Activated B cell treated with CpG ODN at 0.5 μM for 24 hours (primary cell): ENCODE measurements around the gene TMPRSS5. TPM values are rescaled to one million over a fixed set of nuclear protein-coding genes. Genes with fewer than 3 reads are reported as not detected.

Source experiments
- ATAC-seq: fragments of 200-7000 bp; cut with Tn5 transposase; one replicate; pipeline ENCODE4 v1.10.0; 2021; ENCODE audit warnings: low read depth, mild to moderate bottlenecking, moderate library complexity
- CTCF ChIA-PET: fragments of 350-600 bp; sonication (Branson Sonifier 250); formaldehyde crosslinking; loops from one replicate; lab custom pipeline; 2021; ENCODE audit warnings: antibody characterized with exemption; lab: Charles Lee
- POLR2A ChIA-PET: fragments of 350-600 bp; sonication (Branson Sonifier 250); formaldehyde crosslinking; loops from one replicate; lab custom pipeline; 2021; ENCODE audit warnings: antibody characterized with exemption; lab: Charles Lee
- DNase-seq: peaks from one replicate; pipeline ENCODE4 v3.0.0; 2022
- H3K27ac Mint-ChIP-seq: one replicate; pipeline ENCODE4 v1.8.0; 2020; ENCODE audit warnings: mixed read lengths
- H3K27me3 Mint-ChIP-seq: one replicate; pipeline ENCODE4 v1.8.0; 2021; ENCODE audit warnings: mixed read lengths
- H3K36me3 Mint-ChIP-seq: one replicate; pipeline ENCODE4 v1.8.0; 2021; ENCODE audit warnings: low read depth, mixed read lengths
- H3K4me1 Mint-ChIP-seq: one replicate; pipeline ENCODE4 v1.8.0; 2021; ENCODE audit warnings: mixed read lengths
- H3K4me3 Mint-ChIP-seq: one replicate; pipeline ENCODE4 v1.8.0; 2020; ENCODE audit warnings: mild to moderate bottlenecking, mixed read lengths
- H3K9me3 Mint-ChIP-seq: one replicate; pipeline ENCODE4 v1.8.0; 2020; ENCODE audit warnings: mixed read lengths
- intact Hi-C: fragments of 100-400 bp; cut with micrococcal nuclease; formaldehyde crosslinking; loops from one replicate; pipeline ENCODE4 v1.15.1; 2024
- total RNA-seq: library from RNA; stranded (reverse); gene quantifications from 2 replicates; pipeline ENCODE4 v1.2.3, GENCODE V29; 2022
- TF ChIP-seq, protein P1 (sequence below): fragments of 200-600 bp; IDR thresholded peaks from one replicate; pipeline ENCODE4 v1.8.0; 2022; ENCODE audit warnings: antibody characterized with exemption, mild to moderate bottlenecking

The TMPRSS5 gene
- total RNA-seq, 1 donor from 2014 or later = 3.1 TPM

DNA sequence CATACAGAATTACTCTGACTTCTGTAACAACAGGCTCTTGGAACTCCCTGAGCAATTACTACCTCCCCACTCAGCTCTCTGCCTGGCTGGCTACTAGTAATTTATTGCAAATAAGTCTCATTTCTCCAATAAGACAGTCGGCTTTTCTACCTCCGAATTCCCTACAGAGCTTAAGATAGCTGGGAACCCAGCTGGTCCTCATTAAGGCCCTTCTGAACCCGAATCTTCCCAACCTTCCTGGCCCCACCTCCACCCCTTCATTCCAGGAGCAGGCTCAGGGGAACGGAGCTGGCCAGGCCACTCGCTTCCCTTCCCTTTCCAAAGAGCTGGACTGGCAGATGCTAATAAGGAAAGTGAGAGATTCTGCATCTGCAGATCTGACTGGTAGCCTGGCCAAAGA is 21.6 kb downstream of the TMPRSS5 start:
- TF ChIP-seq, protein P1, sequence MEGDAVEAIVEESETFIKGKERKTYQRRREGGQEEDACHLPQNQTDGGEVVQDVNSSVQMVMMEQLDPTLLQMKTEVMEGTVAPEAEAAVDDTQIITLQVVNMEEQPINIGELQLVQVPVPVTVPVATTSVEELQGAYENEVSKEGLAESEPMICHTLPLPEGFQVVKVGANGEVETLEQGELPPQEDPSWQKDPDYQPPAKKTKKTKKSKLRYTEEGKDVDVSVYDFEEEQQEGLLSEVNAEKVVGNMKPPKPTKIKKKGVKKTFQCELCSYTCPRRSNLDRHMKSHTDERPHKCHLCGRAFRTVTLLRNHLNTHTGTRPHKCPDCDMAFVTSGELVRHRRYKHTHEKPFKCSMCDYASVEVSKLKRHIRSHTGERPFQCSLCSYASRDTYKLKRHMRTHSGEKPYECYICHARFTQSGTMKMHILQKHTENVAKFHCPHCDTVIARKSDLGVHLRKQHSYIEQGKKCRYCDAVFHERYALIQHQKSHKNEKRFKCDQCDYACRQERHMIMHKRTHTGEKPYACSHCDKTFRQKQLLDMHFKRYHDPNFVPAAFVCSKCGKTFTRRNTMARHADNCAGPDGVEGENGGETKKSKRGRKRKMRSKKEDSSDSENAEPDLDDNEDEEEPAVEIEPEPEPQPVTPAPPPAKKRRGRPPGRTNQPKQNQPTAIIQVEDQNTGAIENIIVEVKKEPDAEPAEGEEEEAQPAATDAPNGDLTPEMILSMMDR = no peak
- Mint-ChIP-seq H3K4me3 (no peak overlapping the region), H3K27me3 (peaks cover 1% of the 10 kb centered on the region), H3K4me1 (peaks cover 4% of the 10 kb centered on the region), H3K36me3 (no peaks in the 10 kb centered on the region), H3K27ac (no peak overlapping the region), H3K9me3 (no peaks in the 10 kb centered on the region)
- POLR2A ChIA-PET = no interaction called here
- intact Hi-C loops = no loop called here
- CTCF ChIA-PET = no interaction called here
- no peak for ATAC-seq
- no peak for DNase-seq

GRCh38 chr11:113683481-113684046 is 22.5 kb downstream of the TMPRSS5 start:
- no peak for ATAC-seq
- peaks cover 4% of the 10 kb centered on the region for H3K27me3 Mint-ChIP-seq
- no peak overlapping the region for H3K4me3 Mint-ChIP-seq
- TF ChIP-seq, protein P1 = no peak
- no peaks in the 10 kb centered on the region for H3K9me3 Mint-ChIP-seq
- no peak for DNase-seq
- ChIA-PET POLR2A (no interaction called here), CTCF (no interaction called here)
- intact Hi-C loops = no loop called here
- H3K27ac Mint-ChIP-seq = no peak overlapping the region
- peaks cover 4% of the 10 kb centered on the region for H3K4me1 Mint-ChIP-seq
- H3K36me3 Mint-ChIP-seq = no peaks in the 10 kb centered on the region

DNA sequence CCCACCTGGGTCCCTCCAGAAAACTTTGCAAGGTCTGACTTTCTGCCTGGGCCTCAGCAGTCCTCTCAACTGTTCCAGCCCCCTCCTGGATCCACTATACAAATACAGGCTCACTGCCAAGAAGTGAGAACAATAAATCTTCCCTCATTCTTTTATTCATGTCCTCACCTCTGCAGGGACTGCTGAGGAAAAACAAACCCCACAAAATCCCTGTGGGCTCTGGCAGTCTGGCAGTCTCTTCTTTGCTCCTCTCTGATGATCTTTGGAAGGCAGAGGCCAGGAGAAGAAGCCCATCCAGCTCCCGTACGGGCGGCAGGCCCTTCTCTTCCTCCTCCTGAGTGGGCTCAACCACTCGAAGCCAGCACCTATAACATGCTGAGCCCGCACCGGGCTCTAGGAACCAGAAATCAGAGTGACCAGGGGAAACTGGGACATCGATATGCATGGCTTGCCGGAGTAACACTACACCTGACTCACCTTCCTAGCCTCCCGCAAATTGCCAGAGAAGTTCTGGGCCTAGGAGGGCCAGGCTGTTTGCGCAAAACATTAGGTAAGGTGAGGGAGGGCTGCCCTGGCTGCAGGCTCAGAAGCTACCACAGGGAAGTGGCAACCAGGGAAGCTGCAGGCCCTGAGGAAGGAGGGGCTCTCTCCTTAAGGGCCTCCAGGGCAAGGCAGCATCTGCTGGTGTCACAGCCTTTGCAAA is 24.2 kb downstream of the TMPRSS5 start:
- ChIA-PET POLR2A (no interaction called here), CTCF (no interaction called here)
- Mint-ChIP-seq H3K27ac (no peak overlapping the region), H3K36me3 (no peaks in the 10 kb centered on the region), H3K27me3 (peaks cover 4% of the 10 kb centered on the region), H3K4me3 (no peak overlapping the region), H3K4me1 (peaks cover 4% of the 10 kb centered on the region), H3K9me3 (no peaks in the 10 kb centered on the region)
- intact Hi-C loops = no loop called here
- ATAC-seq (no peak), DNase-seq (no peak)
- TF ChIP-seq, protein P1 = no peak

DNA sequence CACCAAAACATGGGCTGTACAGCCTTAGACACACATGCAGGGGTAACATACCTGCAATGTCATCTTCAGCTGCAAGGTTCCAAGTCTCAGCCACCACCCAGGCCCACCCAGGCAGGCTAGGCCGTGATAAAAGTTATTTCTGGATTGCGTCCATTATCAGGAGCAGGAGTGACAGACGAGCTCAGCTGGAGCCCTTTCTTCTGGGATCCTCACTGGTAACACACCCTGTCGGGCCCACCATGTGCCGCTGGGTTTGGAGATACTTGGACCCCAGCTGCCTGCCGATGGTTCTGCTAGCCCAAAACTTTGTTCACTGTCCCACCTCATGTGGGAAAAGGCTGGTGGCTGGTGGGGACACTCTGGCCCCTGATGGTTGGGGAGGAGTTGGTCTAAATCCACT is 24.8 kb downstream of the TMPRSS5 start:
- Mint-ChIP-seq H3K27ac (no peak overlapping the region), H3K27me3 (peaks cover 4% of the 10 kb centered on the region), H3K9me3 (no peaks in the 10 kb centered on the region), H3K4me3 (no peak overlapping the region), H3K4me1 (peaks cover 4% of the 10 kb centered on the region), H3K36me3 (no peaks in the 10 kb centered on the region)
- ChIA-PET POLR2A (no interaction called here), CTCF (no interaction called here)
- TF ChIP-seq, protein P1 = no peak
- no peak for ATAC-seq
- DNase-seq = no peak
- intact Hi-C loops = no loop called here

DNA sequence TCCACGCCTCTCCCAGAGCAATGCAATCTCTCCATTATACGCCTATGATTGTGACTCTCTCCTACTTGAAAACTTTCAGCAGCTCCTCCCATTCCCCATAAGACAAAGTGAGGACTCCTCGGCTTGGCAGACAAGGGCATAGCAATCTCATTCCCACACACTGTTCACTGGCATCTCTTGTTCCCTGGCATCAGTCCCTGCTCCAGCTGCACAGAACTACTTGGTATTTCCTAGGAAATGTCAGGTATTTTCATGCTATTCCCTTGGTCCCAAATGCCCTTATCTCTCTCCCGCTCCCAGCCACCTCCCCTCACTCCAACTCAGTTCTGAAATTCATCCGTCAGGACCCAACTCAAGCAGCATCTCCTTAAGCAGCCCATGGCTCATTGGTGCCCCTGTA is 28.4 kb downstream of the TMPRSS5 start:
- POLR2A ChIA-PET = no interaction called here
- H3K4me1 Mint-ChIP-seq = no peaks in the 10 kb centered on the region
- no peaks in the 10 kb centered on the region for H3K36me3 Mint-ChIP-seq
- no peak overlapping the region for H3K4me3 Mint-ChIP-seq
- ATAC-seq (no peak), DNase-seq (no peak)
- no peaks in the 10 kb centered on the region for H3K9me3 Mint-ChIP-seq
- CTCF ChIA-PET = no interaction called here
- intact Hi-C loops = no loop called here
- TF ChIP-seq, protein P1 = no peak
- peaks cover 6% of the 10 kb centered on the region for H3K27me3 Mint-ChIP-seq
- no peak overlapping the region for H3K27ac Mint-ChIP-seq
